GM18861 (cell line): ENCODE data around the gene TDRD12.

Experiments
- ATAC-seq: cut with Tn5 transposase; IDR thresholded peaks from one replicate; pipeline ENCODE4 v1.9.1; 2021; ENCODE audit not compliant: unreplicated experiment

Gene TDRD12

GRCh38 chr19:32719611-32720059, at the start of gene TDRD12:
Gene TDRD12, plus strand, starts transcription at chr19:32719767. Its CDS starts 306 bp downstream, at chr19:32720073.
- no peak for ATAC-seq

GRCh38 chr19:32671883-32672593, 47.5 kb upstream of the TDRD12 start:
- no peak for ATAC-seq

GRCh38 chr19:32672841-32673240, 46.7 kb upstream of the TDRD12 start:
- ATAC-seq = no peak

GRCh38 chr19:32673573-32673972, 46.0 kb upstream of the TDRD12 start:
- ATAC-seq = no peak

- ATAC-seq = peak; percentile 2
These were observed 45.2 kb upstream of the TDRD12 start for GRCh38 chr19:32674153-32674930.

GRCh38 chr19:32674931-32675719, 44.4 kb upstream of the TDRD12 start, which contains the start of gene ANKRD27:
Gene ANKRD27, minus strand, starts transcription at chr19:32675180. Its CDS starts 16,165 bp downstream, at chr19:32659015.
- peak; percentile 95 for ATAC-seq

- ATAC-seq = no peak
These were observed 43.8 kb upstream of the TDRD12 start, which contains the start of gene RGS9BP for GRCh38 chr19:32675720-32676185. Gene RGS9BP, plus strand, starts transcription at chr19:32675848. Its CDS starts 416 bp downstream, at chr19:32676264.

- no peak for ATAC-seq
These were observed 43.2 kb upstream of the TDRD12 start for GRCh38 chr19:32676186-32676894.

- no peak for ATAC-seq
These were observed 42.6 kb upstream of the TDRD12 start for GRCh38 chr19:32676895-32677359.

GRCh38 chr19:32677657-32678056, 41.9 kb upstream of the TDRD12 start:
- ATAC-seq = no peak

- no peak for ATAC-seq
These were observed 38.6 kb upstream of the TDRD12 start for GRCh38 chr19:32680986-32681385.

- no peak for ATAC-seq
These were observed 37.2 kb upstream of the TDRD12 start for GRCh38 chr19:32682317-32682716.

- ATAC-seq = no peak
These were observed 32.6 kb upstream of the TDRD12 start for GRCh38 chr19:32686847-32687475.

- no peak for ATAC-seq
These were observed 31.9 kb upstream of the TDRD12 start for GRCh38 chr19:32687681-32688080.

GRCh38 chr19:32688311-32688710, 31.3 kb upstream of the TDRD12 start:
- ATAC-seq = no peak

- ATAC-seq = peak; percentile 71
These were observed 28.1 kb upstream of the TDRD12 start, which contains the start of gene NUDT19 for GRCh38 chr19:32691291-32691951. Gene NUDT19, plus strand, starts transcription at chr19:32691821. Its CDS starts 140 bp downstream, at chr19:32691961.

GRCh38 chr19:32691952-32692726, 27.4 kb upstream of the TDRD12 start:
- ATAC-seq = peak; percentile 52

GRCh38 chr19:32692727-32693061, 26.9 kb upstream of the TDRD12 start:
- no peak for ATAC-seq
